ENCODE measurements around the gene JAM3. TPM values are rescaled to one million over a fixed set of nuclear protein-coding genes. Genes with fewer than 3 reads are reported as not detected.

JAM3 gene
- total and polyA plus RNA-seq, 2 of the 8 experiments (the other 6 are each of a cell fraction or from before 2014, with no cell fraction given) = 19.6 to 42.8 TPM

DNA sequence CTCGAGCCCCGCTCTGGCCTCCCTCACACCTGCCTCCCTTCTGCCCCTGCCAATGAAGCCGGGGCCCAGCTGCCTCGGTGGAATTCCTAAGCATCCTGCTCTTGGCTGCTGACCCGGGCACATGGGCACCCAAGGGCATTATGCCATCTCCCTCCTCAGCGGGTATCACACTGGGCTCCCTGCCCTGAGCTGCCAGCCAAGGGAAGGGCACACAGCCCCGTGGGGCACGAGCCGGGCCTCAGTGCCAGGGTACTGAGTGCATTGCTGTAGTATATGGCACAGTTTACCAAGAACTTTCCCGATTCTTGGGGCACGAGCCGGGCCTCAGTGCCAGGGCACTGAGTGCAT, 43.8 kb upstream of the JAM3 start (continued):
- TF ChIP-seq BRCA1 (IDR thresholded peaks at IDR 0.05; ENCODE audit: low read depth, low read length) (no peak), SAP30 (IDR thresholded peaks at IDR 0.05; ENCODE audit: insufficient read depth, insufficient replicate concordance, low read length) (no peak), GABPA (IDR thresholded peaks at IDR 0.05; ENCODE audit: borderline replicate concordance, insufficient read depth, low read length) (no peak), SRF (IDR thresholded peaks at IDR 0.05; ENCODE audit: low read depth, low read length) (no peak), BCL11A (IDR thresholded peaks at IDR 0.05; ENCODE audit: low read depth in 2 of 2, low read length in 2 of 2) (no peak), KDM4A (IDR thresholded peaks at IDR 0.05; ENCODE audit: low read depth, low read length, severe bottlenecking) (no peak)
- TF ChIP-seq, protein P1, sequence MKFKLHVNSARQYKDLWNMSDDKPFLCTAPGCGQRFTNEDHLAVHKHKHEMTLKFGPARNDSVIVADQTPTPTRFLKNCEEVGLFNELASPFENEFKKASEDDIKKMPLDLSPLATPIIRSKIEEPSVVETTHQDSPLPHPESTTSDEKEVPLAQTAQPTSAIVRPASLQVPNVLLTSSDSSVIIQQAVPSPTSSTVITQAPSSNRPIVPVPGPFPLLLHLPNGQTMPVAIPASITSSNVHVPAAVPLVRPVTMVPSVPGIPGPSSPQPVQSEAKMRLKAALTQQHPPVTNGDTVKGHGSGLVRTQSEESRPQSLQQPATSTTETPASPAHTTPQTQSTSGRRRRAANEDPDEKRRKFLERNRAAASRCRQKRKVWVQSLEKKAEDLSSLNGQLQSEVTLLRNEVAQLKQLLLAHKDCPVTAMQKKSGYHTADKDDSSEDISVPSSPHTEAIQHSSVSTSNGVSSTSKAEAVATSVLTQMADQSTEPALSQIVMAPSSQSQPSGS (IDR thresholded peaks at IDR 0.05; ENCODE audit: low read length) = no peak

All from H1 (cell line).